A549 treated with GW870086 at 1 μM for 4 hours (cell line): ENCODE data around the gene COTL1. TPM values are rescaled to one million over a fixed set of nuclear protein-coding genes. Genes with fewer than 3 reads are reported as not detected.

ENCODE experiments used
- total RNA-seq: library from RNA; stranded (reverse); fragments of 200-300 nt; extraction: Qiagen RNA extraction; gene quantifications from 5 replicates; pipeline ENCODE4 v1.2.3, GENCODE V29; 2022; ENCODE audit warnings: low read depth

COTL1 gene, protein sequence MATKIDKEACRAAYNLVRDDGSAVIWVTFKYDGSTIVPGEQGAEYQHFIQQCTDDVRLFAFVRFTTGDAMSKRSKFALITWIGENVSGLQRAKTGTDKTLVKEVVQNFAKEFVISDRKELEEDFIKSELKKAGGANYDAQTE
- total RNA-seq, result 416 to 572 TPM (median 524 TPM) in 5 replicates

DNA sequence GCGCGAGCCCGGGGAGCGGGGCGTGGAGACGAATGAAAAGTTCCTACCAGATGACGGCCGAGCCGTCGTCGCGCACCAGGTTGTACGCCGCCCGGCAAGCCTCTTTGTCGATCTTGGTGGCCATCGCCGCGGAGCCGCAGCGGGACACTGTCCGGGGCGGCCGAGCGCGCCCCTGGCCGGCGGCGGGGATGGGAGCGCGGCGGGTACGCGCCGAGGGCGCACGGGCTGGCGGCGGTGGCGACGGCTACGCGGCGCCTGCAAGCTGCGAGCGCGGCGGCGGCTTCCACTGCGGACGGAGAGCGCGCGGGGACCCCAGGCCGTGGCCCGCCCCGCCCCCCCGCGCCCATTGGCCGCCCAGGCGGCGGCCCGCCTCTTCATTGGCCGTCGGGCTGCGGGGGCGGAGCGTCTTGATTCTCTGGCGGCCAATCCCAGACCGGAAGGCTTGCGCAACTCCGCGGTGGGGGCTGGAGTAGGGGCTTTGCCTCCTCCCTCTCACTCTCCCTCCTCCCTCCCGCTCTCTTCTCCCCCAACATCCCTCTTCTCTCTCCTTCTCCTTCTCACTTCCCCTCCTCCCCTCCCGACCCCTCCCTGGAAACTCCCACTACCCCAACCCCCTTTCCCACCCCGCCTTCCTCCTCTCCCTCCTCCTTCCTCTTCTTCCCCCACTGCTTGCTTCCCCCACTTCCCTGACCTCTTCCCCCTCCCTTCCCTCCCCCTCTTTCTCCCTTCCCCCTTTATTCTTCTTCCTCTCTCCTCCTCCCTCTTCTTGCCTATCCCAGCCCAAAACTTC, at the start of gene COTL1:
COTL1 (minus strand) TSS at position 288 of the 790 bp plus-strand sequence; CDS start at position 124, 164 bp downstream.

GRCh38 chr16:84647828-84648594, 30.1 kb upstream of the COTL1 start, which contains the start of gene KLHL36:
Gene KLHL36, plus strand, starts transcription at chr16:84648511. Its CDS starts 2,357 bp downstream, at chr16:84650868.

Other genes starting within 250 kb of the COTL1 start
- 0.09 to 0.27 TPM (median 0.22 TPM) in 5 replicates for gene ATP2C2, start 249.5 kb downstream of the COTL1 start, total RNA-seq
- gene MEAK7, start 113.4 kb downstream of the COTL1 start, total RNA-seq, result 45.6 to 61.1 TPM (median 56.8 TPM) in 5 replicates
- 17.9 to 25.6 TPM (median 23.5 TPM) in 5 replicates for gene KLHL36, start 30.4 kb upstream of the COTL1 start, total RNA-seq
- 73.7 to 81.5 TPM (median 77.1 TPM) in 5 replicates for gene USP10, start 81.9 kb upstream of the COTL1 start, total RNA-seq
- 3.2 to 4.3 TPM (median 3.7 TPM) in 5 replicates for gene CRISPLD2, start 201.9 kb upstream of the COTL1 start, total RNA-seq